Astrocyte of the cerebellum (primary cell): Measurements from ENCODE around the gene ASTL.

Experiments used
- DNase-seq: peaks from one replicate; pipeline ENCODE4 v3.0.0-alpha.2; 2011; ENCODE audit warnings: low read depth
- H3K4me3 ChIP-seq: 2 replicates; pipeline ENCODE4 v1.5.1; 2011; ENCODE audit warnings: mild to moderate bottlenecking, low read depth, low read length, moderate library complexity
- CTCF ChIP-seq: IDR thresholded peaks from 2 replicates; pipeline ENCODE4 v1.5.1; 2012; ENCODE audit warnings: low read length, low read depth, moderate library complexity, mild to moderate bottlenecking; ENCODE audit errors: missing control alignments
- in situ Hi-C: cut with HindIII; loops from 2 replicates; pipeline ENCODE4 v1.10.0; 2017; ENCODE audit warnings: low sequenced_read_pairs

Gene ASTL

DNA sequence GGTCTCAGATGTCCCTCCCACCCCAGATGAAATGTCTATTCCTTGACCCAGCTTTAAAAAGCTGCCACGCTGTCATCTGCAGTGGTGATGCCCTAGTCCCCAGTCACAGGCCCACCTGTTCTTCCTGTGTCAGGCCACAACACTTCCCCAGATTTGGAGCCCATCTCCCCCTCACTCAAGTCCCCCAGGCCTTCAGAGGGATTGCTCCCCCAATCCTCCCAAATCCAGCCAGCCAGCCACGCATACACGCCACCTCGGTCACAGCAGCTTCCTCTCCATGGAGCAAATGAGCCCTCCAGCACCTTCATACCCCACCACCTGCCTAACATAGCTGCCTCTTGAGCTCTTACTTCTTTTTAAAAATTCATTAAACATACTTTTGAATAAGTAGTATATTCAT, 7.8 kb downstream of the ASTL start:
- in situ Hi-C loops = loop anchor here (10.0 kb wide), 1 partner anchor 134 kb away; the partner anchor contains the start of genes CIAO1 and TMEM127
- no peak for TF ChIP-seq CTCF
- no peak for DNase-seq
- no peak overlapping the region for H3K4me3 ChIP-seq

- no peak for TF ChIP-seq CTCF
- H3K4me3 ChIP-seq = no peak overlapping the region
- no peak for DNase-seq
- in situ Hi-C loops = loop anchor here (10.0 kb wide), 1 partner anchor 135 kb away; the partner anchor contains the start of genes CIAO1 and TMEM127
Observed at GRCh38 chr2:96129528-96130120, 8.7 kb downstream of the ASTL start.

DNA sequence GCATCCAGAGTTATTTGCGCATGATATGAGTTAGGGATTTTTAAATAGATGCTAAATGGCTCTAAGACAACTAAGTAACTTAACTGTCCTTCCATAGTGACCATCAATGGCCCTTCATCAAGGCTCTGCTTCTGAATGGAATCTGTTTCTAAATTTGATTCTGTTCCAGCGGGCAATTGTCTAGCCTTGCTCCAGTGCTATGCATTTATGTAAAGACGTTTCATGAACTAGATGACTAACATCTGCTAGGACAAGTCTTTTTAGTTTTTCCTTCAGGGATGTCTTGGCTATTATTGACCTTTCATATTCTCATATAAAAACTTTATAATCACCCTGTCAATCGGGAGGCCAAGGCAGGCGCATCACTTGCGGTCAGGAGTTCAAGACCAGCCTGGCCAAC, 9.8 kb downstream of the ASTL start:
- in situ Hi-C loops = no loop called here
- no peak for TF ChIP-seq CTCF
- DNase-seq = no peak
- no peak overlapping the region for H3K4me3 ChIP-seq

GRCh38 chr2:96124406-96125265, 13.7 kb downstream of the ASTL start:
- no peak for TF ChIP-seq CTCF
- in situ Hi-C loops = no loop called here
- H3K4me3 ChIP-seq = no peak overlapping the region
- no peak for DNase-seq

DNA sequence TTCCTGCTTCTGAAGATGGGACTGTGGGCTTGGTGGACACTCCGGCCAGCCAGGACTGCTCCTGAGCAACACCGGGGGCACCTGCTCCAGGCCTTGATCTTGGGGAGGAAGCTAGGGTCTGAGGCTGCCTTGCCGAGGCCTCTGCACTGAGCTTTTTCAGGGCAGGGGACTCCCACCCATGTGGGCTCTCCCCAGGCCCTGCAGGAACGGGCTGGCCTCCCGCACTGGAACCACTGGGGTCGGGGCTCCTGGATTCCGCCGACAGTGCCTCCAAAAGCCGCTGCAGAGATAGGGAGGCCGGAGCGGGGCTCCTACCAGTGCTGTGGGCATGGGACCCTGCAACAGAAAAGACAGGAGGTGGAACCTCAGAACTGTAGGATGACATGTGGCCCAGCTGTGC, 14.4 kb downstream of the ASTL start:
- no peak overlapping the region for H3K4me3 ChIP-seq
- no peak for TF ChIP-seq CTCF
- in situ Hi-C loops = no loop called here
- no peak for DNase-seq

GRCh38 chr2:96123290-96123689, 15.0 kb downstream of the ASTL start:
- TF ChIP-seq CTCF = no peak
- in situ Hi-C loops = no loop called here
- no peak for DNase-seq
- no peak overlapping the region for H3K4me3 ChIP-seq
